PFSK-1 (cell line): ENCODE data around the gene MAGOHB.

Experiments
- FOXP2 ChIP-seq: optimal IDR thresholded peaks from 2 replicates; pipeline ENCODE3; 2011; ENCODE audit warnings: borderline replicate concordance, control low read depth, inconsistent platforms; ENCODE audit not compliant: insufficient read depth; ENCODE audit errors: extremely low read length, extremely low read depth
- POLR2AphosphoS5 ChIP-seq: IDR thresholded peaks from 2 replicates; pipeline ENCODE4 v1.6.1; 2012; ENCODE audit warnings: low read depth, mild to moderate bottlenecking, control low read depth, low read length, moderate library complexity
- SIN3A ChIP-seq: IDR thresholded peaks from 2 replicates; pipeline ENCODE4 v1.6.1; 2012; ENCODE audit warnings: mild to moderate bottlenecking, low read length, moderate library complexity, borderline replicate concordance; ENCODE audit not compliant: insufficient read depth
- TAF1 ChIP-seq: IDR thresholded peaks from 2 replicates; pipeline ENCODE4 v1.6.1; 2012; ENCODE audit warnings: low read length, control low read depth, borderline replicate concordance; ENCODE audit not compliant: insufficient read depth
- TF ChIP-seq, protein P1 (sequence below), 2 experiments: IDR thresholded peaks; 2 replicates each; pipeline versions ENCODE4 v1.6.1 to v1.8.0; 2011 to 2012; ENCODE audit warnings: low read depth in 2 of 2, low read length in 2 of 2, control low read depth in 1 of 2, inconsistent platforms in 1 of 2, mild to moderate bottlenecking in 1 of 2, moderate library complexity in 1 of 2; ENCODE audit not compliant: insufficient read depth in 1 of 2

MAGOHB gene

DNA sequence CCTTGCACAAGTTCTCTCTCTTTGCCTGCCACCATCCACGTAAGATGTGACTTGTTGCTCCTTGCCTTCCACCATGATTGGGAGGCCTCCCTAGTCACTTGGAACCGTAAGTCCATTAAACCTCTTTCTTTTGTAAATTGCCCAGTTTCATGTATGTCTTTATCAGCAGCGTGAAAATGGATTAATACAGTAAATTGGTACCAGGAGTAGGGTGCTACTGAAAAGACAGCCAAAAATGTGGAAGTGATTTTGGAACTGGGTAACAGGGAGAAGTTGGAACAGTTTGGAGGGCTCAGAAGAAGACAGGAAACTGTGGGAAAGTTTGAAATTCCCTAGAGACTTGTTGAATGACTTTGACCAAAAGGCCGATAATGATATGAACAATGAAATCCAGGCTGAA, 32.5 kb upstream of the MAGOHB start:
- no peak for TF ChIP-seq FOXP2
- no peak for TF ChIP-seq TAF1
- TF ChIP-seq SIN3A = no peak
- TF ChIP-seq POLR2AphosphoS5 = no peak
- TF ChIP-seq, protein P1, sequence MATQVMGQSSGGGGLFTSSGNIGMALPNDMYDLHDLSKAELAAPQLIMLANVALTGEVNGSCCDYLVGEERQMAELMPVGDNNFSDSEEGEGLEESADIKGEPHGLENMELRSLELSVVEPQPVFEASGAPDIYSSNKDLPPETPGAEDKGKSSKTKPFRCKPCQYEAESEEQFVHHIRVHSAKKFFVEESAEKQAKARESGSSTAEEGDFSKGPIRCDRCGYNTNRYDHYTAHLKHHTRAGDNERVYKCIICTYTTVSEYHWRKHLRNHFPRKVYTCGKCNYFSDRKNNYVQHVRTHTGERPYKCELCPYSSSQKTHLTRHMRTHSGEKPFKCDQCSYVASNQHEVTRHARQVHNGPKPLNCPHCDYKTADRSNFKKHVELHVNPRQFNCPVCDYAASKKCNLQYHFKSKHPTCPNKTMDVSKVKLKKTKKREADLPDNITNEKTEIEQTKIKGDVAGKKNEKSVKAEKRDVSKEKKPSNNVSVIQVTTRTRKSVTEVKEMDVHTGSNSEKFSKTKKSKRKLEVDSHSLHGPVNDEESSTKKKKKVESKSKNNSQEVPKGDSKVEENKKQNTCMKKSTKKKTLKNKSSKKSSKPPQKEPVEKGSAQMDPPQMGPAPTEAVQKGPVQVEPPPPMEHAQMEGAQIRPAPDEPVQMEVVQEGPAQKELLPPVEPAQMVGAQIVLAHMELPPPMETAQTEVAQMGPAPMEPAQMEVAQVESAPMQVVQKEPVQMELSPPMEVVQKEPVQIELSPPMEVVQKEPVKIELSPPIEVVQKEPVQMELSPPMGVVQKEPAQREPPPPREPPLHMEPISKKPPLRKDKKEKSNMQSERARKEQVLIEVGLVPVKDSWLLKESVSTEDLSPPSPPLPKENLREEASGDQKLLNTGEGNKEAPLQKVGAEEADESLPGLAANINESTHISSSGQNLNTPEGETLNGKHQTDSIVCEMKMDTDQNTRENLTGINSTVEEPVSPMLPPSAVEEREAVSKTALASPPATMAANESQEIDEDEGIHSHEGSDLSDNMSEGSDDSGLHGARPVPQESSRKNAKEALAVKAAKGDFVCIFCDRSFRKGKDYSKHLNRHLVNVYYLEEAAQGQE (IDR thresholded peaks at IDR 0.05; ENCODE audit: insufficient read depth in 1 of 2, low read depth in 2 of 2, low read length in 2 of 2) = no peak

DNA sequence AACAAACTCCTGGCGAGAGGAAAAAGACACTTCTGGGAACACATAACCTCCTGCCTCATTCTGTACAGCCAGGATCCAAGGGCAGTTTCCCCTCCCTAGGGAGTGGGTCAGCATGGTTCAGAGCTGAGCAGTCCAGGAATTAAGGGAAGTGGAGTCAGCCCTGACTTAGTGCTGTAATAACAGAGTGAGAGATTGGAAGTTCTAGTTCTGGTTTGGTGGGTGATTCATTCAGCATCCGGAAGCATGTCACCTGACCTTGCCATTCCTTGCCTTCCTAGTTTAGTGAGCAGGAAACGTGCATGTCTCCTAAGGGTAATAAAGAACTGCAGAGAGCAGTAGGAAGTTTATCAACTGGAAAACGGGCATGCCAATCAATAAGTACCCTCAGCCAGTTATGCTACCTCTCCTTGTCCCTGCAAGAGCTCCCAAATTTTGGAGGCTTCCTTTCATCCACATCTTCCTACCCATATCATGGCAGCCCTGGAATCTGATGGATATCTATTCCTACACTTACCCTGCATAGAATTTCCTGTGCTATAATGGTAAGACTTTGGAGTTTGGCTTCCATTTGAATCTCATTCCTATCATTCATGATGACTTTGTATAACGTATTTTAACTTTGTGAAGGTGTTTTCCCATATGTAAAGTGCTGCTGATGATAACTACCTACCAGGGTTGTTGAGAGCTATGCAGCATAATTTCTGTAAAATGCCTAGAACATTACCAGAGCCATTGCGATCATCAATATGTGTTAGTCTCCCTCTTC, 28.5 kb upstream of the MAGOHB start:
- TF ChIP-seq POLR2AphosphoS5 (no peak), FOXP2 (no peak), SIN3A (no peak), TAF1 (no peak)
- TF ChIP-seq, protein P1 (IDR thresholded peaks at IDR 0.05; ENCODE audit: insufficient read depth in 1 of 2, low read depth in 2 of 2, low read length in 2 of 2) = no peak

DNA sequence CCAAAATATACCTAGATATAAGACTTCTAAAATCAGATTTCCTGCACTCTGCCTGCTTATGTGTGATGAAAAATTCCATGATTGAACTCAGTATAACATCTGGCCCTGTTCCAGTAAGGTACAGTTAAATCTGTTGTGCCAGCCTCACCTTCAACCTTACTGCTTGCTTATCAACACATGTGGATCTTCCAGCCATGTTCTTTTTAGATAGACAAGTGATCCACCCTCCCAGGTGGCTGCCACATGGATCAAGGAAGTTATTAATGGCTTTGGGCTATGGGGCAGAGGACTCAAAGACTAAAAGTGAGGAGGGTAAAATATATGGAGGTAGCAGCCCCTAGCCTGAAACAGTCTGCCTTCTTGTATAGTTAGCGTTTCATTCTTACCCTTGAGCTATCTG, 25.3 kb upstream of the MAGOHB start:
- TF ChIP-seq FOXP2 (no peak), POLR2AphosphoS5 (no peak), TAF1 (no peak), SIN3A (no peak)
- TF ChIP-seq, protein P1 (IDR thresholded peaks at IDR 0.05; ENCODE audit: insufficient read depth in 1 of 2, low read depth in 2 of 2, low read length in 2 of 2) = no peak

DNA sequence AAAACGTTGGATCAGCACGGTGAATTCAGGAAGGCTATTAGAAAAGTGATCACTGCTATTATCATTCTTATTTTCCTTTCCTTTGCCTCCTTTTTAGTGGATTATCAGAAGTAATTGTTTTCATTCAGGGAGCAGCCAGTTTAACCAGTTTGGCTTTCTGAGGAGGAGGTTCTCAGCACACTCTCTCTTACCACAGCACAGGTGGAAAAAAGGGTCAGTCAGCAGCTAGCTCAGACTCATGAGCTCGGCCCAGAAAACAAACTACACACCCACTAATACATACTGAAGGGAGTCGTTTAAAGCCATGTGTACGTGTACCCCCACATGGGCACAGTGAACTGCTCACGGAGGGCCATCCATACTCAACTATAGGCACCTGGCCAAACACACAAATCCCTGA, 23.2 kb upstream of the MAGOHB start:
- TF ChIP-seq TAF1 (no peak), SIN3A (no peak), POLR2AphosphoS5 (no peak), FOXP2 (no peak)
- TF ChIP-seq, protein P1 (IDR thresholded peaks at IDR 0.05; ENCODE audit: insufficient read depth in 1 of 2, low read depth in 2 of 2, low read length in 2 of 2) = no peak
